SK-N-SH (cell line): ENCODE data around the gene CHDH. TPM values are rescaled to one million over a fixed set of nuclear protein-coding genes. Genes with fewer than 3 reads are reported as not detected.

Source experiments
- CTCF ChIA-PET: fragments of 300-600, 350-600 bp; formaldehyde crosslinking; extraction: SDS; loops from one replicate; lab custom pipeline; 2021; lab: Yijun Ruan, JAX
- POLR2A ChIA-PET: fragments of 350-600 bp; sonication (Branson Sonifier 250); formaldehyde crosslinking; extraction: SDS; loops from one replicate; lab custom pipeline; 2020; ENCODE audit warnings: antibody characterized with exemption, inconsistent platforms; lab: Yijun Ruan, JAX
- DNase-seq: peaks from one replicate; pipeline ENCODE4 v3.0.0; 2012
- H2AFZ ChIP-seq: fragments of 200-600 bp; sonication (generic); 2 replicates; pipeline ENCODE4 v1.8.1; 2016; ENCODE audit warnings: antibody characterized with exemption, mild to moderate bottlenecking, low read depth
- H3F3A ChIP-seq: fragments of 200-600 bp; sonication (generic); replicated peaks from 2 replicates; pipeline ENCODE3; 2016; ENCODE audit warnings: antibody characterized with exemption, mild to moderate bottlenecking; ENCODE audit not compliant: insufficient read depth
- H3K27ac ChIP-seq, 2 experiments: fragments of 200-500 bp in 1 of 2; fragments of 200-600 bp in 1 of 2; sonication (Bioruptor generic) in 1 of 2; sonication (generic), shearing (Covaris generic) in 1 of 2; 2 replicates each; pipeline versions ENCODE4 v1.5.1 to v1.6.1; 2014 to 2016; ENCODE audit warnings: low read depth in 2 of 2, inconsistent platforms in 1 of 2, low read length in 1 of 2, mild to moderate bottlenecking in 1 of 2, mixed read lengths in 1 of 2
- H3K27me3 ChIP-seq: fragments of 200-600 bp; sonication (generic), shearing (Covaris generic); 2 replicates; pipeline ENCODE4 v1.6.1; 2016; ENCODE audit warnings: mixed run types; ENCODE audit not compliant: insufficient read depth
- H3K36me3 ChIP-seq, 2 experiments: fragments of 200-500 bp in 1 of 2; fragments of 200-600 bp in 1 of 2; sonication (Bioruptor generic) in 1 of 2; sonication (generic) in 1 of 2; replicated peaks in 1 of 2; 2 replicates each; pipeline versions ENCODE3 to v1.5.1; 2014 to 2016; ENCODE audit warnings: low read length in 1 of 2, mild to moderate bottlenecking in 1 of 2; ENCODE audit not compliant: insufficient read depth in 2 of 2, control insufficient read depth in 1 of 2
- H3K4me1 ChIP-seq, 2 experiments: fragments of 200-500 bp in 1 of 2; fragments of 200-600 bp in 1 of 2; sonication (Bioruptor generic) in 1 of 2; sonication (generic), shearing (Covaris generic) in 1 of 2; 2 replicates each; pipeline versions ENCODE4 v1.5.1 to v1.6.1; 2014 to 2016; ENCODE audit warnings: low read depth in 1 of 2, low read length in 1 of 2, mixed run types in 1 of 2; ENCODE audit not compliant: insufficient read depth in 2 of 2, control insufficient read depth in 1 of 2
- H3K4me2 ChIP-seq: fragments of 200-600 bp; sonication (generic), shearing (Covaris generic); 2 replicates; pipeline ENCODE4 v1.6.1; 2017; ENCODE audit warnings: mixed run types
- H3K4me3 ChIP-seq, 2 experiments: fragments of 200-500 bp in 1 of 2; fragments of 200-600 bp in 1 of 2; sonication (Bioruptor generic) in 1 of 2; sonication (generic), shearing (Covaris generic) in 1 of 2; 2 replicates each; pipeline versions ENCODE4 v1.5.1 to v1.8.1; 2014 to 2016; ENCODE audit warnings: low read depth in 2 of 2, inconsistent platforms in 1 of 2, low read length in 1 of 2, mild to moderate bottlenecking in 1 of 2, mixed read lengths in 1 of 2, moderate library complexity in 1 of 2
- H3K79me2 ChIP-seq: fragments of 200-600 bp; sonication (generic); 2 replicates; pipeline ENCODE4 v1.8.1; 2017; ENCODE audit warnings: mild to moderate bottlenecking; ENCODE audit not compliant: insufficient read depth
- H3K9ac ChIP-seq: fragments of 200-600 bp; sonication (generic); 2 replicates; pipeline ENCODE4 v1.6.1; 2017; ENCODE audit warnings: mixed run types
- H3K9me2 ChIP-seq: fragments of 200-600 bp; sonication (generic); 2 replicates; pipeline ENCODE4 v1.6.1; 2017; ENCODE audit warnings: mixed run types
- H3K9me3 ChIP-seq: fragments of 200-600 bp; sonication (generic); 2 replicates; pipeline ENCODE4 v1.6.1; 2017; ENCODE audit warnings: mixed run types, mild to moderate bottlenecking, moderate library complexity
- H4K20me1 ChIP-seq: fragments of 200-600 bp; sonication (generic); 2 replicates; pipeline ENCODE4 v1.6.1; 2017; ENCODE audit warnings: mild to moderate bottlenecking, mixed run types; ENCODE audit not compliant: insufficient read depth
- CHD2 ChIP-seq: fragments of 150-350 bp; IDR thresholded peaks from 2 replicates; pipeline ENCODE4 v1.6.1; 2018; ENCODE audit warnings: low read length; ENCODE audit not compliant: partially characterized antibody
- ELF1 ChIP-seq: IDR thresholded peaks from 2 replicates; pipeline ENCODE4 v1.4.0; 2012
- EP300 ChIP-seq, 2 experiments: IDR thresholded peaks; 2 replicates each; pipeline versions ENCODE4 v1.4.0 to v1.6.1; 2012; ENCODE audit warnings: borderline replicate concordance in 1 of 2, low read depth in 1 of 2, low read length in 1 of 2
- EZH2phosphoT487 ChIP-seq: fragments of 200-600 bp; sonication (generic); IDR thresholded peaks from 2 replicates; pipeline ENCODE4 v1.6.1; 2017; ENCODE audit warnings: low read depth, mixed run types, mild to moderate bottlenecking, antibody characterized with exemption, moderate library complexity, borderline replicate concordance
- FOSL2 ChIP-seq: IDR thresholded peaks from 2 replicates; pipeline ENCODE4 v1.4.0; 2012; ENCODE audit warnings: low read depth, mild to moderate bottlenecking, moderate library complexity, borderline replicate concordance
- GATA2 ChIP-seq: sonication (generic); formaldehyde crosslinking; IDR thresholded peaks from 2 replicates; pipeline ENCODE4 v1.5.0; 2020; ENCODE audit warnings: mild to moderate bottlenecking, missing genetic modification reagents
- MEF2A ChIP-seq: IDR thresholded peaks from 2 replicates; pipeline ENCODE4 v1.4.0; 2012; ENCODE audit warnings: low read depth, borderline replicate concordance
- NFIC ChIP-seq: IDR thresholded peaks from 2 replicates; pipeline ENCODE4 v1.4.0; 2012; ENCODE audit warnings: borderline replicate concordance
- POLR2AphosphoS5 ChIP-seq: IDR thresholded peaks from 2 replicates; pipeline ENCODE4 v1.6.1; 2012; ENCODE audit warnings: low read depth, low read length
- RAD21 ChIP-seq: IDR thresholded peaks from 2 replicates; pipeline ENCODE4 v1.6.1; 2012; ENCODE audit warnings: mild to moderate bottlenecking, low read length
- RCOR1 ChIP-seq: fragments of 150-350 bp; IDR thresholded peaks from 2 replicates; pipeline ENCODE4 v1.6.1; 2017; ENCODE audit warnings: antibody characterized with exemption, low read length
- RFX5 ChIP-seq: IDR thresholded peaks from 2 replicates; pipeline ENCODE4 v1.6.1; 2012; ENCODE audit warnings: mild to moderate bottlenecking, improper control_type of control experiment, low read length
- TAF1 ChIP-seq: IDR thresholded peaks from 2 replicates; pipeline ENCODE4 v1.6.1; 2012; ENCODE audit warnings: low read depth, mild to moderate bottlenecking, low read length, moderate library complexity, borderline replicate concordance
- TCF12 ChIP-seq: IDR thresholded peaks from 2 replicates; pipeline ENCODE4 v1.4.0; 2012
- USF1 ChIP-seq: IDR thresholded peaks from 2 replicates; pipeline ENCODE4 v1.4.0; 2012; ENCODE audit warnings: low read depth, borderline replicate concordance
- YY1 ChIP-seq: IDR thresholded peaks from 2 replicates; pipeline ENCODE4 v1.4.0; 2012; ENCODE audit warnings: low read depth, mild to moderate bottlenecking
- WGBS: methylation state at CpG from one replicate; pipeline ENCODE4 v1.1.6; 2017; ENCODE audit warnings: low lambda C conversion rate; 5-methylcytosine and 5-hydroxymethylcytosine counted together
- polyA plus RNA-seq, 3 experiments: library from polyadenylated mRNA; depleted of rRNA; stranded (reverse); fragments of >200 nt; gene quantifications; 2 replicates each; pipeline ENCODE4 v1.2.3, GENCODE V29; 2012
- TF ChIP-seq, protein P1 (sequence below): fragments of 200-600 bp; sonication (generic); IDR thresholded peaks from 2 replicates; pipeline ENCODE4 v1.6.1; 2017; ENCODE audit warnings: antibody characterized with exemption, mild to moderate bottlenecking, moderate library complexity
- TF ChIP-seq, protein P2 (sequence below): IDR thresholded peaks from 2 replicates; pipeline ENCODE4 v1.4.0; 2012; ENCODE audit warnings: low read depth, borderline replicate concordance
- TF ChIP-seq, protein P3 (sequence below): IDR thresholded peaks from 2 replicates; pipeline ENCODE4 v1.6.1; 2012; ENCODE audit warnings: mild to moderate bottlenecking, low read depth, low read length, moderate library complexity
- TF ChIP-seq, protein P4 (sequence below): IDR thresholded peaks from 2 replicates; pipeline ENCODE4 v1.4.0; 2012; ENCODE audit warnings: low read depth

Gene CHDH
- polyA plus RNA-seq, 1 of the 3 experiments (the other 2 are of a cell fraction) = 0.33 TPM

- TF ChIP-seq, protein P1, sequence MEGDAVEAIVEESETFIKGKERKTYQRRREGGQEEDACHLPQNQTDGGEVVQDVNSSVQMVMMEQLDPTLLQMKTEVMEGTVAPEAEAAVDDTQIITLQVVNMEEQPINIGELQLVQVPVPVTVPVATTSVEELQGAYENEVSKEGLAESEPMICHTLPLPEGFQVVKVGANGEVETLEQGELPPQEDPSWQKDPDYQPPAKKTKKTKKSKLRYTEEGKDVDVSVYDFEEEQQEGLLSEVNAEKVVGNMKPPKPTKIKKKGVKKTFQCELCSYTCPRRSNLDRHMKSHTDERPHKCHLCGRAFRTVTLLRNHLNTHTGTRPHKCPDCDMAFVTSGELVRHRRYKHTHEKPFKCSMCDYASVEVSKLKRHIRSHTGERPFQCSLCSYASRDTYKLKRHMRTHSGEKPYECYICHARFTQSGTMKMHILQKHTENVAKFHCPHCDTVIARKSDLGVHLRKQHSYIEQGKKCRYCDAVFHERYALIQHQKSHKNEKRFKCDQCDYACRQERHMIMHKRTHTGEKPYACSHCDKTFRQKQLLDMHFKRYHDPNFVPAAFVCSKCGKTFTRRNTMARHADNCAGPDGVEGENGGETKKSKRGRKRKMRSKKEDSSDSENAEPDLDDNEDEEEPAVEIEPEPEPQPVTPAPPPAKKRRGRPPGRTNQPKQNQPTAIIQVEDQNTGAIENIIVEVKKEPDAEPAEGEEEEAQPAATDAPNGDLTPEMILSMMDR = no peak
- no peak for TF ChIP-seq RCOR1
- TF ChIP-seq, protein P2, sequence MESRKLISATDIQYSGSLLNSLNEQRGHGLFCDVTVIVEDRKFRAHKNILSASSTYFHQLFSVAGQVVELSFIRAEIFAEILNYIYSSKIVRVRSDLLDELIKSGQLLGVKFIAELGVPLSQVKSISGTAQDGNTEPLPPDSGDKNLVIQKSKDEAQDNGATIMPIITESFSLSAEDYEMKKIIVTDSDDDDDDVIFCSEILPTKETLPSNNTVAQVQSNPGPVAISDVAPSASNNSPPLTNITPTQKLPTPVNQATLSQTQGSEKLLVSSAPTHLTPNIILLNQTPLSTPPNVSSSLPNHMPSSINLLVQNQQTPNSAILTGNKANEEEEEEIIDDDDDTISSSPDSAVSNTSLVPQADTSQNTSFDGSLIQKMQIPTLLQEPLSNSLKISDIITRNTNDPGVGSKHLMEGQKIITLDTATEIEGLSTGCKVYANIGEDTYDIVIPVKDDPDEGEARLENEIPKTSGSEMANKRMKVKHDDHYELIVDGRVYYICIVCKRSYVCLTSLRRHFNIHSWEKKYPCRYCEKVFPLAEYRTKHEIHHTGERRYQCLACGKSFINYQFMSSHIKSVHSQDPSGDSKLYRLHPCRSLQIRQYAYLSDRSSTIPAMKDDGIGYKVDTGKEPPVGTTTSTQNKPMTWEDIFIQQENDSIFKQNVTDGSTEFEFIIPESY = no peak
- TF ChIP-seq POLR2AphosphoS5 = no peak
- no peak for TF ChIP-seq TCF12
- TF ChIP-seq GATA2 (CRISPR knock-in tag) = no peak
- no peak for TF ChIP-seq YY1
- TF ChIP-seq CHD2 = no peak
- TF ChIP-seq, all 33 proteins: peak for 0
These were observed 79.5 kb downstream of the CHDH start (continued) for GRCh38 chr3:53766706-53767105.

DNA sequence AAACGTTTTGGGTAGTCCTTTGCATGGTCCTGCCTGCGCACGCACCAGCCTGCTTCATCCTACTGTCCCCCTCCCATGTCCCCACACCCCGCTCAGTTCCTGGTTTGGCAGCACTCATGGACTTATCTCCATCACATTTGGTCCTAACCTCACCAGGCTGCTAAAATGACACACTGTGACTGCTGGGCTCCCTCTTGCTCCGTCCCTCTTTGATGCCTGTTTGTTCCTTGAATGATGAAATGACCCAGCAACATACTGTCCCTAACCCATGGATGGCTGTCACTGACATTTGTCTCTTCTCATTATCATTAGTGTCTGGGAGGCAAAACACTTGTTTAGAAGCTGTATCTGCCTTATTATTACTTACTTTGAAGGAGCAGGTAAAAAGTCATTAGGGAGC, 80.5 kb downstream of the CHDH start:
- Histone ChIP-seq H3K27me3 (peaks cover 8% of the 10 kb centered on the region), H4K20me1 (no peaks in the 10 kb centered on the region), H3K9ac (no peak overlapping the region), H3K9me2 (no peaks in the 10 kb centered on the region), H3K9me3 (no peaks in the 10 kb centered on the region), H3K4me1 (peaks cover 0 to 1% of the 10 kb centered on the region in 2 experiments; a peak in 1 of 4 replicates), H3K36me3 (no peaks in the 10 kb centered on the region), H3F3A (no peaks in the 10 kb centered on the region), H3K4me3 (no peak overlapping the region), H3K79me2 (no peaks in the 10 kb centered on the region), H2AFZ (no peak overlapping the region), H3K4me2 (no peak overlapping the region), H3K27ac (no peak overlapping the region)
- ChIA-PET POLR2A (no interaction called here), CTCF (interaction anchor here (1.2 kb wide), 1 partner anchor 16 kb away, joined by 3 read pairs; no protein-coding TSS in a partner anchor)
- no peak for DNase-seq
- 52% methylated on average over 5 of the region's 5 CpGs for WGBS
- no peak for TF ChIP-seq RCOR1
- TF ChIP-seq NFIC = no peak
- TF ChIP-seq, protein P3, sequence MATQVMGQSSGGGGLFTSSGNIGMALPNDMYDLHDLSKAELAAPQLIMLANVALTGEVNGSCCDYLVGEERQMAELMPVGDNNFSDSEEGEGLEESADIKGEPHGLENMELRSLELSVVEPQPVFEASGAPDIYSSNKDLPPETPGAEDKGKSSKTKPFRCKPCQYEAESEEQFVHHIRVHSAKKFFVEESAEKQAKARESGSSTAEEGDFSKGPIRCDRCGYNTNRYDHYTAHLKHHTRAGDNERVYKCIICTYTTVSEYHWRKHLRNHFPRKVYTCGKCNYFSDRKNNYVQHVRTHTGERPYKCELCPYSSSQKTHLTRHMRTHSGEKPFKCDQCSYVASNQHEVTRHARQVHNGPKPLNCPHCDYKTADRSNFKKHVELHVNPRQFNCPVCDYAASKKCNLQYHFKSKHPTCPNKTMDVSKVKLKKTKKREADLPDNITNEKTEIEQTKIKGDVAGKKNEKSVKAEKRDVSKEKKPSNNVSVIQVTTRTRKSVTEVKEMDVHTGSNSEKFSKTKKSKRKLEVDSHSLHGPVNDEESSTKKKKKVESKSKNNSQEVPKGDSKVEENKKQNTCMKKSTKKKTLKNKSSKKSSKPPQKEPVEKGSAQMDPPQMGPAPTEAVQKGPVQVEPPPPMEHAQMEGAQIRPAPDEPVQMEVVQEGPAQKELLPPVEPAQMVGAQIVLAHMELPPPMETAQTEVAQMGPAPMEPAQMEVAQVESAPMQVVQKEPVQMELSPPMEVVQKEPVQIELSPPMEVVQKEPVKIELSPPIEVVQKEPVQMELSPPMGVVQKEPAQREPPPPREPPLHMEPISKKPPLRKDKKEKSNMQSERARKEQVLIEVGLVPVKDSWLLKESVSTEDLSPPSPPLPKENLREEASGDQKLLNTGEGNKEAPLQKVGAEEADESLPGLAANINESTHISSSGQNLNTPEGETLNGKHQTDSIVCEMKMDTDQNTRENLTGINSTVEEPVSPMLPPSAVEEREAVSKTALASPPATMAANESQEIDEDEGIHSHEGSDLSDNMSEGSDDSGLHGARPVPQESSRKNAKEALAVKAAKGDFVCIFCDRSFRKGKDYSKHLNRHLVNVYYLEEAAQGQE = no peak
- no peak for TF ChIP-seq CHD2
- TF ChIP-seq ELF1 = no peak
- TF ChIP-seq MEF2A = no peak
- TF ChIP-seq, protein P2 = no peak
- TF ChIP-seq RAD21 = no peak
- TF ChIP-seq RFX5 = no peak
- no peak for TF ChIP-seq TCF12
- TF ChIP-seq, protein P4, sequence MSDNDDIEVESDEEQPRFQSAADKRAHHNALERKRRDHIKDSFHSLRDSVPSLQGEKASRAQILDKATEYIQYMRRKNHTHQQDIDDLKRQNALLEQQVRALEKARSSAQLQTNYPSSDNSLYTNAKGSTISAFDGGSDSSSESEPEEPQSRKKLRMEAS = no peak
- TF ChIP-seq EP300 (IDR thresholded peaks at IDR 0.05; ENCODE audit: borderline replicate concordance in 1 of 2, low read depth in 1 of 2, low read length in 1 of 2) = no peak
- TF ChIP-seq EZH2phosphoT487 = no peak
- no peak for TF ChIP-seq FOSL2
- no peak for TF ChIP-seq USF1
- TF ChIP-seq TAF1 = no peak
